ENCODE data around the gene ZNF770. TPM values are rescaled to one million over a fixed set of nuclear protein-coding genes. Genes with fewer than 3 reads are reported as not detected.

ZNF770 gene
- total and polyA plus RNA-seq, 9 of the 15 experiments (the other 6 are each of a cell fraction or from before 2014, with no cell fraction given): 3.4 to 50.8 (median 40.3) TPM

DNA sequence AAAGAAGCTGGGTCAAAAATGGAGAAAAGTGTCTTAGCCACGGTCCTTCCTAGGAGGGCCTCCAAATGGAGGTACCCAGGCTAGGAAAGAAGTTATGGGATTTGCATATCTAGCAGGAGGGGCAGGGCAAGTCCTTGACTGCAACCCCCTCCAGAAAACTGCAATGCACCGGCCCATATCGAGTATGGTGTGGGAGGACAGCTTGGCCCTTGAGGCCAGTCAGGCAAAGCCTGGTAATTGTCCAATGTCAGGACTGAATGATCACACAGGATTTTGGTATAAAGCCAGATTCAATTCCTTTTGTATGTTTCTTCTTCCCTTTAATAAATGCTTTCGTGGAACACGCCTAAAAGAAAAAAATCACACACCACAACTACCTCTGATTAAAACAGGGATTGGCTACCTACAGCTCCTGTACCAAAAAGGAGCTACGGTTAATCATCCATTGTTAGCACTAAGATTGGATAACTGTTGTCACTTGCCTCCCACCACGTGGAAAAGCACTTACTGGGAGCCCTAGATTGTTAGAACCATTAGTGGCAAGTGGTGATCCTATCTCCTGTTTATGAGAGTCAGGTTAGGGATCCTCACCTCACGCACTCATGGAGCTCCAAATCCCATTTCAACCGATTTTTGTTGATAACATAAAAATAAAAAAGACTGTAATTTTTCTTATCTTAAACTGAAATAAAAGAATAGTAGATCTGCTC, 1.2 kb downstream of the ZNF770 start (continued):
- TF ChIP-seq ZNF717 (CRISPR knock-in tag; IDR thresholded peaks at IDR 0.05): no peak
- TF ChIP-seq, protein P1, sequence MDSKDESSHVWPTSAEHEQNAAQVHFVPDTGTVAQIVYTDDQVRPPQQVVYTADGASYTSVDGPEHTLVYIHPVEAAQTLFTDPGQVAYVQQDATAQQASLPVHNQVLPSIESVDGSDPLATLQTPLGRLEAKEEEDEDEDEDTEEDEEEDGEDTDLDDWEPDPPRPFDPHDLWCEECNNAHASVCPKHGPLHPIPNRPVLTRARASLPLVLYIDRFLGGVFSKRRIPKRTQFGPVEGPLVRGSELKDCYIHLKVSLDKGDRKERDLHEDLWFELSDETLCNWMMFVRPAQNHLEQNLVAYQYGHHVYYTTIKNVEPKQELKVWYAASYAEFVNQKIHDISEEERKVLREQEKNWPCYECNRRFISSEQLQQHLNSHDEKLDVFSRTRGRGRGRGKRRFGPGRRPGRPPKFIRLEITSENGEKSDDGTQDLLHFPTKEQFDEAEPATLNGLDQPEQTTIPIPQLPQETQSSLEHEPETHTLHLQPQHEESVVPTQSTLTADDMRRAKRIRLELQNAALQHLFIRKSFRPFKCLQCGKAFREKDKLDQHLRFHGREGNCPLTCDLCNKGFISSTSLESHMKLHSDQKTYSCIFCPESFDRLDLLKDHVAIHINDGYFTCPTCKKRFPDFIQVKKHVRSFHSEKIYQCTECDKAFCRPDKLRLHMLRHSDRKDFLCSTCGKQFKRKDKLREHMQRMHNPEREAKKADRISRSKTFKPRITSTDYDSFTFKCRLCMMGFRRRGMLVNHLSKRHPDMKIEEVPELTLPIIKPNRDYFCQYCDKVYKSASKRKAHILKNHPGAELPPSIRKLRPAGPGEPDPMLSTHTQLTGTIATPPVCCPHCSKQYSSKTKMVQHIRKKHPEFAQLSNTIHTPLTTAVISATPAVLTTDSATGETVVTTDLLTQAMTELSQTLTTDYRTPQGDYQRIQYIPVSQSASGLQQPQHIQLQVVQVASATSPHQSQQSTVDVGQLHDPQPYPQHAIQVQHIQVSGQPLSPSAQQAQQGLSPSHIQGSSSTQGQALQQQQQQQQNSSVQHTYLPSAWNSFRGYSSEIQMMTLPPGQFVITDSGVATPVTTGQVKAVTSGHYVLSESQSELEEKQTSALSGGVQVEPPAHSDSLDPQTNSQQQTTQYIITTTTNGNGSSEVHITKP (IDR thresholded peaks at IDR 0.05; ENCODE audit: partially characterized antibody): peak; percentile 96
- TF ChIP-seq, protein P2, sequence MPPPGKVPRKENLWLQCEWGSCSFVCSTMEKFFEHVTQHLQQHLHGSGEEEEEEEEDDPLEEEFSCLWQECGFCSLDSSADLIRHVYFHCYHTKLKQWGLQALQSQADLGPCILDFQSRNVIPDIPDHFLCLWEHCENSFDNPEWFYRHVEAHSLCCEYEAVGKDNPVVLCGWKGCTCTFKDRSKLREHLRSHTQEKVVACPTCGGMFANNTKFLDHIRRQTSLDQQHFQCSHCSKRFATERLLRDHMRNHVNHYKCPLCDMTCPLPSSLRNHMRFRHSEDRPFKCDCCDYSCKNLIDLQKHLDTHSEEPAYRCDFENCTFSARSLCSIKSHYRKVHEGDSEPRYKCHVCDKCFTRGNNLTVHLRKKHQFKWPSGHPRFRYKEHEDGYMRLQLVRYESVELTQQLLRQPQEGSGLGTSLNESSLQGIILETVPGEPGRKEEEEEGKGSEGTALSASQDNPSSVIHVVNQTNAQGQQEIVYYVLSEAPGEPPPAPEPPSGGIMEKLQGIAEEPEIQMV (tag; conservative IDR thresholded peaks at IDR 0.05; ENCODE audit: low read depth): no peak
- 0 out of 2 replicates have a peak, but pooled peaks have one; percentile 4 for TF ChIP-seq ZNF232 (CRISPR knock-in tag; IDR thresholded peaks at IDR 0.05)
- TF ChIP-seq, protein P3, sequence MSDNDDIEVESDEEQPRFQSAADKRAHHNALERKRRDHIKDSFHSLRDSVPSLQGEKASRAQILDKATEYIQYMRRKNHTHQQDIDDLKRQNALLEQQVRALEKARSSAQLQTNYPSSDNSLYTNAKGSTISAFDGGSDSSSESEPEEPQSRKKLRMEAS (CRISPR knock-in tag; IDR thresholded peaks at IDR 0.05): peak; percentile 42; the same call in 1 of the 2 replicates
- TF ChIP-seq, protein P4, sequence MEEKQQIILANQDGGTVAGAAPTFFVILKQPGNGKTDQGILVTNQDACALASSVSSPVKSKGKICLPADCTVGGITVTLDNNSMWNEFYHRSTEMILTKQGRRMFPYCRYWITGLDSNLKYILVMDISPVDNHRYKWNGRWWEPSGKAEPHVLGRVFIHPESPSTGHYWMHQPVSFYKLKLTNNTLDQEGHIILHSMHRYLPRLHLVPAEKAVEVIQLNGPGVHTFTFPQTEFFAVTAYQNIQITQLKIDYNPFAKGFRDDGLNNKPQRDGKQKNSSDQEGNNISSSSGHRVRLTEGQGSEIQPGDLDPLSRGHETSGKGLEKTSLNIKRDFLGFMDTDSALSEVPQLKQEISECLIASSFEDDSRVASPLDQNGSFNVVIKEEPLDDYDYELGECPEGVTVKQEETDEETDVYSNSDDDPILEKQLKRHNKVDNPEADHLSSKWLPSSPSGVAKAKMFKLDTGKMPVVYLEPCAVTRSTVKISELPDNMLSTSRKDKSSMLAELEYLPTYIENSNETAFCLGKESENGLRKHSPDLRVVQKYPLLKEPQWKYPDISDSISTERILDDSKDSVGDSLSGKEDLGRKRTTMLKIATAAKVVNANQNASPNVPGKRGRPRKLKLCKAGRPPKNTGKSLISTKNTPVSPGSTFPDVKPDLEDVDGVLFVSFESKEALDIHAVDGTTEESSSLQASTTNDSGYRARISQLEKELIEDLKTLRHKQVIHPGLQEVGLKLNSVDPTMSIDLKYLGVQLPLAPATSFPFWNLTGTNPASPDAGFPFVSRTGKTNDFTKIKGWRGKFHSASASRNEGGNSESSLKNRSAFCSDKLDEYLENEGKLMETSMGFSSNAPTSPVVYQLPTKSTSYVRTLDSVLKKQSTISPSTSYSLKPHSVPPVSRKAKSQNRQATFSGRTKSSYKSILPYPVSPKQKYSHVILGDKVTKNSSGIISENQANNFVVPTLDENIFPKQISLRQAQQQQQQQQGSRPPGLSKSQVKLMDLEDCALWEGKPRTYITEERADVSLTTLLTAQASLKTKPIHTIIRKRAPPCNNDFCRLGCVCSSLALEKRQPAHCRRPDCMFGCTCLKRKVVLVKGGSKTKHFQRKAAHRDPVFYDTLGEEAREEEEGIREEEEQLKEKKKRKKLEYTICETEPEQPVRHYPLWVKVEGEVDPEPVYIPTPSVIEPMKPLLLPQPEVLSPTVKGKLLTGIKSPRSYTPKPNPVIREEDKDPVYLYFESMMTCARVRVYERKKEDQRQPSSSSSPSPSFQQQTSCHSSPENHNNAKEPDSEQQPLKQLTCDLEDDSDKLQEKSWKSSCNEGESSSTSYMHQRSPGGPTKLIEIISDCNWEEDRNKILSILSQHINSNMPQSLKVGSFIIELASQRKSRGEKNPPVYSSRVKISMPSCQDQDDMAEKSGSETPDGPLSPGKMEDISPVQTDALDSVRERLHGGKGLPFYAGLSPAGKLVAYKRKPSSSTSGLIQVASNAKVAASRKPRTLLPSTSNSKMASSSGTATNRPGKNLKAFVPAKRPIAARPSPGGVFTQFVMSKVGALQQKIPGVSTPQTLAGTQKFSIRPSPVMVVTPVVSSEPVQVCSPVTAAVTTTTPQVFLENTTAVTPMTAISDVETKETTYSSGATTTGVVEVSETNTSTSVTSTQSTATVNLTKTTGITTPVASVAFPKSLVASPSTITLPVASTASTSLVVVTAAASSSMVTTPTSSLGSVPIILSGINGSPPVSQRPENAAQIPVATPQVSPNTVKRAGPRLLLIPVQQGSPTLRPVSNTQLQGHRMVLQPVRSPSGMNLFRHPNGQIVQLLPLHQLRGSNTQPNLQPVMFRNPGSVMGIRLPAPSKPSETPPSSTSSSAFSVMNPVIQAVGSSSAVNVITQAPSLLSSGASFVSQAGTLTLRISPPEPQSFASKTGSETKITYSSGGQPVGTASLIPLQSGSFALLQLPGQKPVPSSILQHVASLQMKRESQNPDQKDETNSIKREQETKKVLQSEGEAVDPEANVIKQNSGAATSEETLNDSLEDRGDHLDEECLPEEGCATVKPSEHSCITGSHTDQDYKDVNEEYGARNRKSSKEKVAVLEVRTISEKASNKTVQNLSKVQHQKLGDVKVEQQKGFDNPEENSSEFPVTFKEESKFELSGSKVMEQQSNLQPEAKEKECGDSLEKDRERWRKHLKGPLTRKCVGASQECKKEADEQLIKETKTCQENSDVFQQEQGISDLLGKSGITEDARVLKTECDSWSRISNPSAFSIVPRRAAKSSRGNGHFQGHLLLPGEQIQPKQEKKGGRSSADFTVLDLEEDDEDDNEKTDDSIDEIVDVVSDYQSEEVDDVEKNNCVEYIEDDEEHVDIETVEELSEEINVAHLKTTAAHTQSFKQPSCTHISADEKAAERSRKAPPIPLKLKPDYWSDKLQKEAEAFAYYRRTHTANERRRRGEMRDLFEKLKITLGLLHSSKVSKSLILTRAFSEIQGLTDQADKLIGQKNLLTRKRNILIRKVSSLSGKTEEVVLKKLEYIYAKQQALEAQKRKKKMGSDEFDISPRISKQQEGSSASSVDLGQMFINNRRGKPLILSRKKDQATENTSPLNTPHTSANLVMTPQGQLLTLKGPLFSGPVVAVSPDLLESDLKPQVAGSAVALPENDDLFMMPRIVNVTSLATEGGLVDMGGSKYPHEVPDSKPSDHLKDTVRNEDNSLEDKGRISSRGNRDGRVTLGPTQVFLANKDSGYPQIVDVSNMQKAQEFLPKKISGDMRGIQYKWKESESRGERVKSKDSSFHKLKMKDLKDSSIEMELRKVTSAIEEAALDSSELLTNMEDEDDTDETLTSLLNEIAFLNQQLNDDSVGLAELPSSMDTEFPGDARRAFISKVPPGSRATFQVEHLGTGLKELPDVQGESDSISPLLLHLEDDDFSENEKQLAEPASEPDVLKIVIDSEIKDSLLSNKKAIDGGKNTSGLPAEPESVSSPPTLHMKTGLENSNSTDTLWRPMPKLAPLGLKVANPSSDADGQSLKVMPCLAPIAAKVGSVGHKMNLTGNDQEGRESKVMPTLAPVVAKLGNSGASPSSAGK (IDR thresholded peaks at IDR 0.05): peak; percentile 42; the same call in 1 of the 2 replicates
- TF ChIP-seq MYC (IDR thresholded peaks at IDR 0.05; ENCODE audit: low read depth, low read length): peak; percentile 76
- TF ChIP-seq MYC (CRISPR knock-in tag; IDR thresholded peaks at IDR 0.05; ENCODE audit: borderline replicate concordance, low read depth): no peak
- TF ChIP-seq EP400 (IDR thresholded peaks at IDR 0.05): peak; percentile 37
- 0 out of 2 replicates have a peak, but pooled peaks have one; percentile 17 for TF ChIP-seq SMARCA4 (IDR thresholded peaks at IDR 0.05)

All from K562 (cell line).